ENCODE data around the gene ZCCHC3.

The ZCCHC3 gene

DNA sequence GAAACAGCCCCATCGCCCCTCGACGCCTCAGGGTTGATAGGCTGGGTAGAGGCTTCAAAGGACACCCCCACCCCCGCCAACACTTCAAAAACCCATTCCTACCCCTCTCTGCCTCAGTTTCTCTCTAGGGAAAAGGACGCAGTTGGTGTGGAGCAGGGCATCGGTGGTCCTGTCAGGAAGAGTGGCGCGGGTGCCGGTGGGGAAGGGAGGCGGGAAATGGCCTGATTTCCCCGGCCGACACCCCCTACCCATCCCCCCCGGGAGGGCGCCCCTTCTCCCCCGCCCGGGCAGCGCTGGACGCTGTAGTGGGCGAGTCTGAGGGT, 49.9 kb downstream of the ZCCHC3 start:
- no peak for DNase-seq

- peak; percentile 97 for DNase-seq
Observed at GRCh38 chr20:347640-348484, 50.5 kb downstream of the ZCCHC3 start.

GRCh38 chr20:348972-349841, 51.8 kb downstream of the ZCCHC3 start:
- DNase-seq = no peak
